CD14-positive monocyte (primary cell): ENCODE data around the gene BAIAP2L1. TPM values are rescaled to one million over a fixed set of nuclear protein-coding genes. Genes with fewer than 3 reads are reported as not detected.

Experiments
- DNase-seq, 3 donors: peaks; one replicate each; pipeline ENCODE4 v3.0.0-alpha.2; 2011 to 2022
- H2AFZ ChIP-seq: 2 replicates; pipeline ENCODE4 v1.6.0; 2012; ENCODE audit warnings: mild to moderate bottlenecking, low read depth, low read length, inconsistent platforms; ENCODE audit not compliant: insufficient read depth, poor library complexity, severe bottlenecking
- H3K27ac ChIP-seq, 2 donors: 1 replicate in 1 of 2; 2 replicates in 1 of 2; pipeline ENCODE4 v1.5.1; 2012 to 2013; ENCODE audit warnings: low read length in 2 of 2, control low read depth in 1 of 2, inconsistent platforms in 1 of 2, low read depth in 1 of 2, mild to moderate bottlenecking in 1 of 2
- H3K27me3 ChIP-seq, 2 donors: one replicate each; pipeline versions ENCODE4 v1.6.0 to v1.6.1; 2011 to 2013; ENCODE audit warnings: low read length in 2 of 2; ENCODE audit not compliant: control insufficient read depth in 2 of 2, insufficient read depth in 2 of 2
- H3K36me3 ChIP-seq, 2 donors: replicated peaks in 1 of 2; 1 replicate in 1 of 2; 2 replicates in 1 of 2; pipeline versions ENCODE4 v1.5.1 to v1.6.1; 2012 to 2013; ENCODE audit warnings: low read length in 2 of 2, control low read depth in 1 of 2, inconsistent platforms in 1 of 2, mild to moderate bottlenecking in 1 of 2; ENCODE audit not compliant: insufficient read depth in 2 of 2, control insufficient read depth in 1 of 2
- H3K4me1 ChIP-seq, 2 donors: 1 replicate in 1 of 2; 2 replicates in 1 of 2; pipeline versions ENCODE4 v1.5.1 to v1.6.1; 2012 to 2013; ENCODE audit warnings: low read length in 2 of 2, control low read depth in 1 of 2, inconsistent platforms in 1 of 2, mild to moderate bottlenecking in 1 of 2, moderate library complexity in 1 of 2; ENCODE audit not compliant: insufficient read depth in 2 of 2, control insufficient read depth in 1 of 2
- H3K4me2 ChIP-seq: replicated peaks from 2 replicates; pipeline ENCODE3; 2012; ENCODE audit warnings: low read length, moderate library complexity, mild to moderate bottlenecking; ENCODE audit not compliant: poor library complexity, severe bottlenecking; ENCODE audit errors: extremely low read depth
- H3K4me3 ChIP-seq, 3 experiments: fragments of 200-600 bp in 1 of 3; sonication (generic) in 1 of 3; replicated peaks in 1 of 3; 1 replicate in 2 of 3; 2 replicates in 1 of 3; pipeline ENCODE4 v1.5.1; 2011 to 2013; ENCODE audit warnings: low read length in 3 of 3, mild to moderate bottlenecking in 3 of 3, control low read depth in 2 of 3, low read depth in 2 of 3, inconsistent platforms in 1 of 3, moderate library complexity in 1 of 3
- H3K79me2 ChIP-seq: 2 replicates; pipeline ENCODE4 v1.6.0; 2012; ENCODE audit warnings: mild to moderate bottlenecking, control low read depth, inconsistent platforms, low read length, moderate library complexity; ENCODE audit not compliant: insufficient read depth
- H3K9ac ChIP-seq: 2 replicates; pipeline ENCODE4 v1.6.0; 2017; ENCODE audit warnings: low read length, mild to moderate bottlenecking; ENCODE audit not compliant: insufficient read depth, poor library complexity, severe bottlenecking
- H3K9me3 ChIP-seq, 2 donors: replicated peaks in 1 of 2; 1 replicate in 1 of 2; 2 replicates in 1 of 2; pipeline versions ENCODE4 v1.5.1 to v1.6.1; 2012 to 2013; ENCODE audit warnings: low read length in 2 of 2, control low read depth in 1 of 2; ENCODE audit not compliant: control insufficient read depth in 1 of 2, insufficient read depth in 1 of 2
- H4K20me1 ChIP-seq: 2 replicates; pipeline ENCODE4 v1.6.0; 2012; ENCODE audit warnings: mild to moderate bottlenecking, low read length, control low read depth, moderate library complexity; ENCODE audit not compliant: insufficient read depth
- H3K27ac Mint-ChIP-seq, 7 donors: one replicate each; pipeline ENCODE4 v1.8.0; 2020; ENCODE audit warnings: mild to moderate bottlenecking in 7 of 7, mixed read lengths in 7 of 7, moderate library complexity in 6 of 7, inconsistent platforms in 2 of 7
- H3K27me3 Mint-ChIP-seq, 3 donors: one replicate each; pipeline ENCODE4 v1.8.0; 2021 to 2022; ENCODE audit warnings: low read depth in 3 of 3, mild to moderate bottlenecking in 3 of 3, mixed read lengths in 3 of 3, moderate library complexity in 3 of 3, inconsistent platforms in 1 of 3
- H3K36me3 Mint-ChIP-seq, 2 donors: one replicate each; pipeline ENCODE4 v1.8.0; 2020; ENCODE audit warnings: mixed read lengths in 2 of 2, inconsistent platforms in 1 of 2, mild to moderate bottlenecking in 1 of 2
- H3K4me1 Mint-ChIP-seq: one replicate; pipeline ENCODE4 v1.8.0; 2020; ENCODE audit warnings: mild to moderate bottlenecking, mixed read lengths
- H3K4me3 Mint-ChIP-seq, 2 donors: one replicate each; pipeline ENCODE4 v1.8.0; 2020; ENCODE audit warnings: mild to moderate bottlenecking in 2 of 2, mixed read lengths in 2 of 2, moderate library complexity in 1 of 2
- H3K9me3 Mint-ChIP-seq, 7 donors: one replicate each; pipeline ENCODE4 v1.8.0; 2020 to 2022; ENCODE audit warnings: mixed read lengths in 7 of 7, mild to moderate bottlenecking in 6 of 7, moderate library complexity in 6 of 7, inconsistent platforms in 2 of 7
- CTCF ChIP-seq: fragments of 200-600 bp; IDR thresholded peaks from one replicate; pipeline ENCODE4 v1.8.0; 2022; ENCODE audit warnings: antibody characterized with exemption, mild to moderate bottlenecking
- WGBS: methylation state at CpG from one replicate; pipeline ENCODE4 v1.1.5; 2013; ENCODE audit warnings: missing lambda C conversion rate; ENCODE audit not compliant: insufficient coverage; 5-methylcytosine and 5-hydroxymethylcytosine counted together
- intact Hi-C, 2 donors: fragments of 100-400 bp; cut with micrococcal nuclease; formaldehyde crosslinking; loops; one replicate each; pipeline versions ENCODE4 v1.15.0 to v1.15.1; 2023
- polyA plus RNA-seq, 3 donors: library from polyadenylated mRNA; depleted of rRNA in 1 of 3; unstranded in 2 of 3; stranded (reverse) in 1 of 3; fragments of 300-500 nt in 2 of 3; fragments of >200 nt in 1 of 3; fragmentation: Illumina TruSeq in 2 of 3; gene quantifications; 1 replicate in 2 of 3; 2 replicates in 1 of 3; pipeline ENCODE4 v1.2.3, GENCODE V29; 2012 to 2021

BAIAP2L1 gene
- polyA plus RNA-seq, 3 donors = 0.17 to 0.52 TPM; not detected in 1

GRCh38 chr7:98394377-98394836 is 6.5 kb downstream of the BAIAP2L1 start:
- no peak overlapping the region for H3K4me2 ChIP-seq
- TF ChIP-seq CTCF = no peak
- intact Hi-C loops = no loop called here

GRCh38 chr7:98387544-98388226 is 13.2 kb downstream of the BAIAP2L1 start:
- H3K27ac Mint-ChIP-seq = no peak overlapping the region
- Histone ChIP-seq H3K9ac (no peak overlapping the region), H3K79me2 (no peaks in the 10 kb centered on the region)

More at GRCh38 chr7:98394377-98394836, 6.5 kb downstream of the BAIAP2L1 start:
- H3K4me3 ChIP-seq = no peak overlapping the region
- no peak overlapping the region for H3K9ac ChIP-seq
- Mint-ChIP-seq H3K4me1 (no peaks in the 10 kb centered on the region), H3K36me3 (no peaks in the 10 kb centered on the region), H3K27me3 (peaks cover 22 to 39% (median 37%) of the 10 kb centered on the region in 3 donors), H3K4me3 (no peak overlapping the region), H3K27ac (no peak overlapping the region), H3K9me3 (peaks cover 0 to 4% (median 0%) of the 10 kb centered on the region in 7 donors)
- peaks cover 14 to 20% of the 10 kb centered on the region in 2 donors for H3K27me3 ChIP-seq
- H2AFZ ChIP-seq = no peak overlapping the region
- no peaks in the 10 kb centered on the region for H3K36me3 ChIP-seq
- H3K9me3 ChIP-seq = no peaks in the 10 kb centered on the region
- H4K20me1 ChIP-seq = no peaks in the 10 kb centered on the region
- no peaks in the 10 kb centered on the region for H3K4me1 ChIP-seq
- 89% methylated on average over 3 of the region's 5 CpGs for WGBS
- H3K79me2 ChIP-seq = no peaks in the 10 kb centered on the region
- no peak for DNase-seq
- no peak overlapping the region for H3K27ac ChIP-seq

More at GRCh38 chr7:98387544-98388226, 13.2 kb downstream of the BAIAP2L1 start:
- Histone ChIP-seq H3K27ac (no peak overlapping the region), H3K4me2 (no peak overlapping the region), H3K9me3 (no peaks in the 10 kb centered on the region), H3K4me1 (no peaks in the 10 kb centered on the region), H2AFZ (no peak overlapping the region), H3K4me3 (no peak overlapping the region), H3K27me3 (no peaks in the 10 kb centered on the region), H3K36me3 (no peaks in the 10 kb centered on the region), H4K20me1 (no peaks in the 10 kb centered on the region)
- TF ChIP-seq CTCF = no peak
- Mint-ChIP-seq H3K27me3 (peaks cover 9 to 21% (median 11%) of the 10 kb centered on the region in 3 donors), H3K4me1 (no peaks in the 10 kb centered on the region), H3K4me3 (no peak overlapping the region), H3K9me3 (peaks cover 0 to 2% (median 0%) of the 10 kb centered on the region in 7 donors), H3K36me3 (no peaks in the 10 kb centered on the region)
- WGBS = 83% methylated on average over 2 of the region's 9 CpGs
- no peak for DNase-seq
- intact Hi-C loops = no loop called here
